K562 (cell line): ENCODE measurements around the gene PEDS1. TPM values are rescaled to one million over a fixed set of nuclear protein-coding genes. Genes with fewer than 3 reads are reported as not detected.

Experiments used
- CHD7 ChIP-seq: fragments of 200-600 bp; sonication (generic); IDR thresholded peaks from one replicate; pipeline ENCODE4 v1.6.1; 2012; ENCODE audit warnings: mild to moderate bottlenecking, low read depth, low read length, inconsistent platforms
- EGR1 ChIP-seq: fragments of 450-650 bp; conservative IDR thresholded peaks from 2 replicates; pipeline ENCODE4 v1.6.1; 2017; ENCODE audit warnings: mild to moderate bottlenecking
- HDAC2 ChIP-seq: fragments of 450-650 bp; IDR thresholded peaks from 2 replicates; pipeline ENCODE4 v1.6.1; 2016; ENCODE audit warnings: mild to moderate bottlenecking
- NKRF ChIP-seq: fragments of 450-650 bp; IDR thresholded peaks from 2 replicates; pipeline ENCODE4 v1.6.1; 2016; ENCODE audit warnings: borderline replicate concordance
- NR2C2 ChIP-seq, 2 experiments: fragments of 200-800 bp in 1 of 2; sonication (Bioruptor generic) in 1 of 2; sonication (generic) in 1 of 2; formaldehyde crosslinking in 1 of 2; IDR thresholded peaks; 2 replicates each; pipeline versions ENCODE4 v1.6.1 to v1.8.0; 2016 to 2022; ENCODE audit warnings: mild to moderate bottlenecking in 1 of 2, missing compliant biosample characterization in 1 of 2, missing genetic modification characterization in 1 of 2, missing genetic modification reagents in 1 of 2
- POU5F1 ChIP-seq: fragments of 150-350 bp; IDR thresholded peaks from 2 replicates; pipeline ENCODE4 v1.6.1; 2014; ENCODE audit warnings: borderline replicate concordance, low read length, low read depth, mild to moderate bottlenecking; ENCODE audit not compliant: partially characterized antibody
- PTRF ChIP-seq: fragments of 450-650 bp; IDR thresholded peaks from 2 replicates; pipeline ENCODE4 v1.6.1; 2016; ENCODE audit warnings: mild to moderate bottlenecking, missing genetic modification characterization, missing compliant biosample characterization
- SMARCA5 ChIP-seq: fragments of 450-650 bp; IDR thresholded peaks from 2 replicates; pipeline ENCODE4 v1.6.1; 2016
- THRB ChIP-seq: fragments of 450-650 bp; formaldehyde crosslinking; conservative IDR thresholded peaks from 2 replicates; pipeline ENCODE4 v1.4.0; 2022; ENCODE audit warnings: mild to moderate bottlenecking, missing genetic modification characterization
- USF1 ChIP-seq: sonication (generic); formaldehyde crosslinking; IDR thresholded peaks from 2 replicates; pipeline ENCODE4 v1.9.0; 2022; ENCODE audit warnings: mild to moderate bottlenecking, missing genetic modification reagents
- polyA plus RNA-seq, 8 experiments: library from polyadenylated mRNA; depleted of rRNA in 4 of 8; stranded (reverse) in 5 of 8; unstranded in 3 of 8; fragments of >200 nt; fragmentation: Nextera tagmentation in 2 of 8; fragmentation: Illumina TruSeq in 1 of 8; extraction: Ambion mirVana in 2 of 8; extraction: Trizol in 1 of 8; gene quantifications; 2 replicates each; pipeline versions ENCODE4 v1.2.1 to v1.2.3, GENCODE V29; 2011 to 2014; ENCODE audit warnings: inconsistent platforms in 1 of 8, missing spikeins in 1 of 8
- total RNA-seq, 7 experiments: library from RNA; depleted of rRNA in 6 of 7; stranded (reverse); fragments of >200 nt in 6 of 7; fragmentation: Illumina TruSeq in 2 of 7; extraction: Trizol in 2 of 7; gene quantifications; 2 replicates each; pipeline versions ENCODE4 v1.2.1 to v1.2.3, GENCODE V29; 2011 to 2021; ENCODE audit warnings: low replicate concordance in 1 of 7

Gene PEDS1
- total and polyA plus RNA-seq, 9 of the 15 experiments (the other 6 are each of a cell fraction or from before 2014, with no cell fraction given): 2.9 to 38.5 (median 24.2) TPM

- TF ChIP-seq CHD7 (no peak), USF1 (0 out of 2 replicates have a peak, but pooled peaks have one; percentile 11), THRB (CRISPR knock-in tag) (0 out of 2 replicates have a peak, but pooled peaks have one; percentile 39), EGR1 (no peak), NKRF (0 out of 2 replicates have a peak, but pooled peaks have one; percentile 7), NR2C2 (CRISPR knock-in tag; IDR thresholded peaks at IDR 0.05) (no peak), NR2C2 (tag; IDR thresholded peaks at IDR 0.05) (peak; percentile 37; the same call in 1 of the 2 replicates), SMARCA5 (peak; percentile 86), HDAC2 (0 out of 2 replicates have a peak, but pooled peaks have one; percentile 44), PTRF (tag) (no peak), POU5F1 (no peak)
Observed at GRCh38 chr20:50110141-50111047, 43.1 kb downstream of the PEDS1 start (continued).
